Measurements from ENCODE around the gene NCKAP5. TPM values are rescaled to one million over a fixed set of nuclear protein-coding genes. Genes with fewer than 3 reads are reported as not detected.

Gene NCKAP5
- total RNA-seq (2022; extraction: Qiagen RNA extraction; ENCODE audit: low read depth) = 1.2 to 1.3 TPM (median 1.3 TPM) in 5 replicates

GRCh38 chr2:133568172-133568571 is at the start of gene NCKAP5:
Gene NCKAP5 (minus strand): TSS chr2:133568463. CDS start chr2:133517526, 50,937 bp downstream.

GRCh38 chr2:132669908-132670495 is 898.3 kb downstream of the NCKAP5 start, which contains the start of gene LYPD1:
Gene LYPD1 (minus strand): TSS chr2:132670205. CDS start chr2:132669932, 273 bp downstream.

